ENCODE results near the gene KRT79. TPM values are rescaled to one million over a fixed set of nuclear protein-coding genes. Genes with fewer than 3 reads are reported as not detected.

KRT79 gene
- total and polyA plus RNA-seq, 2 experiments from 2014 or later: not detected

DNA sequence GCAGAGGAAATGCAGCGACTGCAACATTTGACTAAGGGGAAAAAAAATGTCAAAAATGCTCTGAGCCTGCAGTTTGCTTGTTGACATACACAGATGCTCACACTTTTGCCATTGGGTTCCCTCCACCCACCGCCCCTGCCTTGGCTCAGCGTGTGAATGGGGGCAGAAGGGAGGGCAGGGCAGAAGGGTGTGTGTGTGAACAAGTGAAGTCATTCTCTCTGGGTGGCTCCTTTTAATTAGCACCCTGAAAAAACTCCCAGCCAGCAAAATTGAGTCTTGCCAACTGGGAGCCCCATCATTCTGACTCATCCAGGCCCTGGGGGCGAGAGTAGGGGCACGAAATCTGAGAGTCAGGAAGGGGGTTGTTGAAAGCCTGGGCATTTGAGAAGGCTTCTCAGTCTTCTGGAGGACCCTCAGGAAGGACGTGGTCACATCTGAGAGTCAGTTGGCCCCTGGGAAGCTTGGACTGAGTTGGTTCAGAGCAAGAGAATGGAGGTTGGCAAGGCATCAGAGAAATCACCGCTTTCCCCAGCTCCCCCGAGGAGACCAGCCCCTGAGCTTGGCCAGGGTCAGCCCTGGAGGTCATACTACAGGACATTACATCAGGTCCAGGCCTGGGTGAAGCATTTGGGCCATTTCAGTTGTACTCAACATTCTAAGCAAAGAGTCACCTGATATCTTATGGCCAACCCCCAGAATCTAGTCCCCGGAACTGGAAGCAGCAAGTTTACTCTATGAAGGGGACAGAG is 37.4 kb upstream of the KRT79 start:
- H3K9me3 ChIP-seq (ENCODE audit: low read depth): no peaks in the 10 kb centered on the region
- H3K36me3 ChIP-seq: no peaks in the 10 kb centered on the region
- peak in 1 of 2 donors; percentile 64 for DNase-seq (ENCODE audit: low read depth in 1 of 2, low spot score in 1 of 2)
- no peak overlapping the region for H3K4me3 ChIP-seq
- H3K27me3 ChIP-seq: peaks cover 19% of the 10 kb centered on the region
- H3K4me1 ChIP-seq (ENCODE audit: low read depth): no peaks in the 10 kb centered on the region
- H3K27ac ChIP-seq: no peak overlapping the region
- TF ChIP-seq, protein P1, sequence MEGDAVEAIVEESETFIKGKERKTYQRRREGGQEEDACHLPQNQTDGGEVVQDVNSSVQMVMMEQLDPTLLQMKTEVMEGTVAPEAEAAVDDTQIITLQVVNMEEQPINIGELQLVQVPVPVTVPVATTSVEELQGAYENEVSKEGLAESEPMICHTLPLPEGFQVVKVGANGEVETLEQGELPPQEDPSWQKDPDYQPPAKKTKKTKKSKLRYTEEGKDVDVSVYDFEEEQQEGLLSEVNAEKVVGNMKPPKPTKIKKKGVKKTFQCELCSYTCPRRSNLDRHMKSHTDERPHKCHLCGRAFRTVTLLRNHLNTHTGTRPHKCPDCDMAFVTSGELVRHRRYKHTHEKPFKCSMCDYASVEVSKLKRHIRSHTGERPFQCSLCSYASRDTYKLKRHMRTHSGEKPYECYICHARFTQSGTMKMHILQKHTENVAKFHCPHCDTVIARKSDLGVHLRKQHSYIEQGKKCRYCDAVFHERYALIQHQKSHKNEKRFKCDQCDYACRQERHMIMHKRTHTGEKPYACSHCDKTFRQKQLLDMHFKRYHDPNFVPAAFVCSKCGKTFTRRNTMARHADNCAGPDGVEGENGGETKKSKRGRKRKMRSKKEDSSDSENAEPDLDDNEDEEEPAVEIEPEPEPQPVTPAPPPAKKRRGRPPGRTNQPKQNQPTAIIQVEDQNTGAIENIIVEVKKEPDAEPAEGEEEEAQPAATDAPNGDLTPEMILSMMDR (IDR thresholded peaks at IDR 0.05; ENCODE audit: low read depth, low read length): no peak

DNA sequence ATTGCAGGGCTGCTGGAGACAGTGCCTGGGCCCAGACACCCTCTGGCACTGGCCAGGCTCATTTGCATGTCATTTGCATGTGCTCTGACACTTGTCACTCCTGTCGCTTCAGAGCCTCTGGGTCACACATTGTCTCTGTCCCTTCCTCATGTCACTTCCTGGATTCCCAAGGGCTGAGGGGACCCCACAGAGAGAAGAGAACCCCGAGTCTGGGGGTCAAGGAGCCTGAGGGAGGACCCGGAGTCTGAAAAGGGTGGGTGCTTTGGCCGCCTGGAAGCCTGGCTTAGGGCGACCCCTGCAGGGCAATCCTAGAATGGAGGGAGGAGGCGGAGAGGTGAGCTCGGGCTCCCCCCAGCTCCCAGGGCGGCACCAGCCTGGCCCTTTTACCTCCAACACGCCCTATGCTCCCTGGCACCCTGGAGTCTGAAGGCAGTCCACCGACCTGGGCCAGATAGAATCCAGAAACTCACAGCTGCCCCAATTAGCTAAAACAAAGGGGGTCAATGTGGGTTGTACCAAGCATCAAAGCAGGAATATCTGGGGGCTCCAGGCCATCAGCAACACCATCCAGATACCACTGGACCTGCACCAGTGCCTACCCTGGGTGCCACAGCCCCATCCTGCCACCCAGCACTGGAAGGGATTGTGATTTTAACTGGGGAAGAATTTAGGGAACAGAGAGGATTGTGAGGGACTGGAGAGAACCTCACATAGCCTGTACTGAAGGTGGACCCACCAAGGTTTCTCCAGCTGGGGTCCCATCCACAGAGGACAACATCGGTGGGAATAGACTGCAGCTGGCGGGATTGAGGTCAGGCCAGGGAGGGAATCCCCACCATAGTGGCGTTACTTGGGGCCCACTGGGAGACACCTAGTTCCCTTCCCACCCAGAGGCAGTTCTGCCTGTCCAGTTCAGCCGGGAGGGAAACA is 36.5 kb upstream of the KRT79 start:
- no peak overlapping the region for H3K4me3 ChIP-seq
- H3K36me3 ChIP-seq: no peaks in the 10 kb centered on the region
- H3K4me1 ChIP-seq (ENCODE audit: low read depth): no peaks in the 10 kb centered on the region
- no peaks in the 10 kb centered on the region for H3K9me3 ChIP-seq (ENCODE audit: low read depth)
- DNase-seq (ENCODE audit: low read depth in 1 of 2, low spot score in 1 of 2): peak; percentile 56 to 68
- H3K27me3 ChIP-seq: peaks cover 19% of the 10 kb centered on the region
- TF ChIP-seq, protein P1 (IDR thresholded peaks at IDR 0.05; ENCODE audit: low read depth, low read length): peak; percentile 77
- H3K27ac ChIP-seq: no peak overlapping the region

DNA sequence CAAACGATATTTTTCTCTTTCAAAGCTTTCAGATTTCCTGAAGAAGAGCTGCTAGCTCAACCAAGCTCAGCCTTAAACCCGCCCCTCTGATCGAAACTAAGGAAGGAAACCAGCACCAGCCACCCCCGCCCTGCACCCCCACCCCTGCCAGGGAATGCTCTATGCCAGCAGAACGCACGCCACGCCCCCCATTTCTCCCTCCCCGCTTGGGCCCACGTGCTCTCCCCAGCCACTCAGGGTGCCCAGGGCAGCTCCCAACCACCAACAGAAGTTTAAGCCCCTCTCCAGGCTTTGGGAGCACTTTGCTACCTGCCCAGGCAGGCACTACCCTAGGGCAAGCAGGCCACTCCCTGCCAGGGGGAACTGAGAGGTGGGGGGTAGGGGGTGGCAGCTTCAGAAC is 33.5 kb upstream of the KRT79 start:
- no peaks in the 10 kb centered on the region for H3K4me1 ChIP-seq (ENCODE audit: low read depth)
- no peak for DNase-seq (ENCODE audit: low read depth in 1 of 2, low spot score in 1 of 2)
- no peak overlapping the region for H3K4me3 ChIP-seq
- TF ChIP-seq, protein P1 (IDR thresholded peaks at IDR 0.05; ENCODE audit: low read depth, low read length): no peak
- no peaks in the 10 kb centered on the region for H3K9me3 ChIP-seq (ENCODE audit: low read depth)
- no peaks in the 10 kb centered on the region for H3K36me3 ChIP-seq
- H3K27ac ChIP-seq: no peak overlapping the region
- H3K27me3 ChIP-seq: peaks cover 6% of the 10 kb centered on the region

DNA sequence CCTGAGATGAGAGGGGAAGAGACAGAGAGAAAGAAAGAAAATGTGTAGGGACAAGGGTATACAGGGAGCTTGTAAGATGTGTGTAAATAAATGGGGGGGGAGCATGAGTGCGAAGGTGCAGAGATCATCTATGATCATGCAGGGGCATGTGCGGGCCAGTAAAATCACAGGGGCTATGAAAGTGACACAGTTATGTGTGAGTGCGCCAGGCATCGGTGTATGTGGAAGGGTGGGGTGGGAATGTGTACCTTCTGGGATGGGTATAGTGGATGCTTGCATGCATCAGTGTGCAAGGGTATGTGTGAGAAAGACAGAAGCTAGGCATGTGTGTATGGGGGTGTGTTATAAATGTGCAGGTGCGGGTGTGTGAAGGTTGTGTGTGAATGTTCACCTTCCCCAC is 33.0 kb upstream of the KRT79 start:
- Histone ChIP-seq H3K36me3 (no peaks in the 10 kb centered on the region), H3K4me1 (ENCODE audit: low read depth) (no peaks in the 10 kb centered on the region), H3K27me3 (peaks cover 2% of the 10 kb centered on the region), H3K9me3 (ENCODE audit: low read depth) (no peaks in the 10 kb centered on the region), H3K4me3 (no peak overlapping the region), H3K27ac (no peak overlapping the region)
- DNase-seq (ENCODE audit: low read depth in 1 of 2, low spot score in 1 of 2): no peak
- TF ChIP-seq, protein P1 (IDR thresholded peaks at IDR 0.05; ENCODE audit: low read depth, low read length): no peak

DNA sequence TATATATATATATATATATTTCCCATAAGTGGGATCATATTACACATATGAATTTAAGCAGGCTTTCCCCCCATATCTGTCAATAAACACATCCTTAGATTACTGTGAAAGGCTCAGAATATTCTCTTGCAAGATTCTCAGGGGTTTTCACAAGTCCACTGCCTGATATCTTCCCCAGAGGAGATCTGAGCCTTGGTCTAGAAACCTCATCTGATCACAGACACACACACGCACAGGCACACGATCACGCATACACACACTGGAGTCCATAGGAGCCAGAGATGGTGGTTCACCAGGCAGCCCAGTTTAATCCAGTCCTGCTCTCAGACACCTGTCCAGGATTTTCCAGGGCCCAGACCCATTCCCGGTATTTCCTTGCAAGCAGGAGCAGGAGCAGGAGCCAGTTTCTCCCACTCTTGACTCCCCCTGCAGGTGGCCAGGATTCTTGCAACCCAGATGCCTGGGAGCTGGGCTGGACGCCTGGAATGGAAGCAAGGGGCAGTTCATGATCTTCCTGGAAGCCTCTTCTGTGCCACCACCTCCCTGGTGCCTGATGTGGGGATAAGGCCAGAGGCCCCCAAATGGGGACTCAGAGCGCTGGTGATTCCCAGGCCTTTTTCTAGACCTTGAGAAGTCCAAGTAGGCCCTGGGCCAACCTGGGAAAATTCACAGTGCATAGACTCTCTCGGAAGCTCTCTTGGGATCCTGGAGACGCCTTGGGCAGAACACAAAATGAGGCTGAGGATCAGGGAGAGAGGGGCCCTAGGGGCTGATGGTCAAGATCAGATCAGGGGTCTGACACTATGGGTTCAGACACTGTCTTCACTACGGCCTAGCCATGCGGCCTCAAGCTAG is 31.2 kb upstream of the KRT79 start:
- no peak overlapping the region for H3K4me3 ChIP-seq
- peak; percentile 83 to 84 for DNase-seq (ENCODE audit: low read depth in 1 of 2, low spot score in 1 of 2)
- H3K27me3 ChIP-seq: no peaks in the 10 kb centered on the region
- H3K27ac ChIP-seq: no peak overlapping the region
- H3K36me3 ChIP-seq: no peaks in the 10 kb centered on the region
- TF ChIP-seq, protein P1 (IDR thresholded peaks at IDR 0.05; ENCODE audit: low read depth, low read length): peak; percentile 91
- H3K9me3 ChIP-seq (ENCODE audit: low read depth): no peaks in the 10 kb centered on the region
- H3K4me1 ChIP-seq (ENCODE audit: low read depth): no peaks in the 10 kb centered on the region
